Measurements from ENCODE around the gene RASGRP2.

Gene RASGRP2

GRCh38 chr11:64731601-64732000 is 12.3 kb downstream of the RASGRP2 start:
- TF ChIP-seq CTCF (IDR thresholded peaks at IDR 0.05; ENCODE audit: low read depth, low read length): no peak
- no peak for DNase-seq (ENCODE audit: extremely low read depth, low read depth)

DNA sequence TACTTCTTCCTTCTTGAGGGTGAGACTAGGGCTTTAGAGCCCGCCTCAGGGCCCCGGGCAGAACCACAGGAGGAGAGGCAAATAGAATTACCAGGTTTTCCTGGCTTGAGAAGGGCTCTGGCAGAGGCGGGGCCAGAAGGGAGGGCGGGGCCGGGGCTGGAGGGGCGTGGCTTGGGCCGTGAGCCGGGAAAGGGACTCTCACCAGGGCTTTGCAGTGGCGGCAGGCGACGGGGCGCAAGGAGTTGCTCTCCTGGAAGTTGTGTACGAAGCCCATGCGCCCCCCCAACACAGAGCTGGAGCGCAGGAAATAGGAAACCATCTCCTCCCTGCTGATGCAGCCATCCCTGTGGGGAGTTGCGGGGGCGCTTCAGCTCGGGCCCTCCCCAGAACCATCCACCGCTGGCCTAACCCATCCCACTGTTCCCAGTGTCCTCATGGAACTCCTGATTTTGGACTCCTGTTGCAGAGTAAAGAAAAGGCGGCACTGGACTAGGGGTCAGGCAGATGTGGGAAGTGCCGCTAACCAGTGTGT is 14.0 kb downstream of the RASGRP2 start:
- no peak for DNase-seq (ENCODE audit: extremely low read depth, low read depth)

GRCh38 chr11:64728757-64729365 is 15.1 kb downstream of the RASGRP2 start:
- TF ChIP-seq CTCF (IDR thresholded peaks at IDR 0.05; ENCODE audit: low read depth, low read length): no peak
- no peak for DNase-seq (ENCODE audit: extremely low read depth, low read depth)

More for the DNA sequence above, 14.0 kb downstream of the RASGRP2 start:
- TF ChIP-seq CTCF (IDR thresholded peaks at IDR 0.05; ENCODE audit: low read depth, low read length): no peak

DNA sequence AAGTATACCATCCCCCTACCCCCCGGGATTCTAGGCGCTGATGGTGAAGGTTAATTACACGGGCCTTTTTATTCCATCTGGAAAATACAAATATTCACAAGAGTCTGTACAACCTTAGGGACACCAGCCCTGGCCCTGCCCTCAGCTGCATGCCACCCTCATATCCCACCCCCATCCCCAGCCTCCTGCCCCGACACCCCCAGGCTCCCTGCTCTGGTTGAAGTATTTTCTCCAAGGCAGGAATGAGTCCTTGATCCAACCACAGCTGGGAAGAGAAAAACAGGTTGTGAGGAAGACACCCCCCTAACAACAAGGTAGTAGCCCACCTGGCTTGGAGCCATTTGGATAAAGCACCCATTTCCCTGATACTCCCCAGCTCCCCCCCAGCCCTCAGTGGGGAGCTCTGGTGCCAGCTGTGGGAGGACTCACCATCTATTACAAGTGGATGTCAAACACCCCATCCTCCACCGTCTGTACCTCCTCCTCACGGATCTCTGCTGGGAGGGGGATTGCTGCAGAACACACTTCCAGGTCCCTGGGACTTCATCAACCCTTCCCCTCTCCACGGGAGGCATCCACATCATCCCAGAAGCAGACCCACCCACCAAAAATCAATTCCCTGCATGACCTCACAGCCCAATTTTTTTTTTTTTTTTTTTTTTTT is 16.9 kb downstream of the RASGRP2 start:
- no peak for DNase-seq (ENCODE audit: extremely low read depth, low read depth)
- no peak for TF ChIP-seq CTCF (IDR thresholded peaks at IDR 0.05; ENCODE audit: low read depth, low read length)

DNA sequence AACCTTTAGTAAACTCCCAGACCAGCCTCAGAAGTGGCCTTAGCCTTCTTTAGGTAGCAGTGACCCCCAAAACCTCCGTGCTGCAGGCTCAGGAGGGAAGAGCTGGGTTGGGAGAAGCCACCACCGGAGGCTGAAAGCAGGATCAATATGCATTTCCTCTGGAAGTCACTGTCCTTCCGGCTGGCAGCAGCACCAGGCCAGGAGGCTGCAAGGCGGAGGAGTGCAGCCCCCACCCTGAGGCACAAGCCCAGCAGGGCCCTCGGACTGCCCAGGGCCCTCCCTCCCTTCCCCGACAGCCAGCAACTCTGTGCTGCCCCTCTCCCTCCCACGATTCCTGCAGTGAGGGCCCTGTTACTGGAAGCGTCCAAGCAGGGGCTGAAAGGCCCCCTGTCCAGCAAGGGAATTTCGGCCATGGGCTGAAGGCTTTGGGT is 17.7 kb downstream of the RASGRP2 start:
- DNase-seq (ENCODE audit: extremely low read depth, low read depth): no peak
- TF ChIP-seq CTCF (IDR thresholded peaks at IDR 0.05; ENCODE audit: low read depth, low read length): no peak

DNA sequence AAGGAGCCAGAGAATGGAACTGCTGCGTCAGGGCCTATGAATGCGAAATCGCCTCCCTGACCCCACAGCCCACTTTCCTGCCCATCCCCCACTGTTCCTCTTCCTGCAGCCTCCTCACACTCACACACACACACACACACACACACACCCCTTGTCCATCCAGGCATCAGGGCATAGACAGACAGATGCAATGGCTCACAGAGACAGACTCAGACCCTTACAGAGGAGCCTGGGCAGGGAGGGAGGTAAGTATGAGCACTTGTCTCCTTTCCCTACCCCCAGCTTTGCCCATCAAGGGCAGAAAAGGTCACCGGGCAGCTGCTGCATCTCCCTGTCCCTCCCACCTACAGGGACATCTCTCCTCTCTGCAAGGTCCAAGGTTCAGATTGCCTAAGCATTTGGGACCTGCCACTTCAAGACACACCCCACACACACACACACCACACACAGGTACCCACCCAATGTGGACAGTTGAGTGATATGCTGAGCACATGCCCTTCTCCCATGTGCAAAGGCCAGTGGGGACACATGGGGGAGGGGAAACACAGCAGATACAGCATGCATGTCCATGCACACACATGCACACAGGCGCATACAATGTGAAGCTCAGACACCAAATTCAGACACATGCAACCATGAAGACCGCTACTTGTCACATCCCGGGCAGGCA is 18.9 kb downstream of the RASGRP2 start:
- no peak for TF ChIP-seq CTCF (IDR thresholded peaks at IDR 0.05; ENCODE audit: low read depth, low read length)
- no peak for DNase-seq (ENCODE audit: extremely low read depth, low read depth)

Measured in AG09319 (cell line).